ENCODE data around the gene GIMAP1. TPM values are rescaled to one million over a fixed set of nuclear protein-coding genes. Genes with fewer than 3 reads are reported as not detected.

Gene GIMAP1
- total and polyA plus RNA-seq, 2 experiments from 2014 or later = not detected

DNA sequence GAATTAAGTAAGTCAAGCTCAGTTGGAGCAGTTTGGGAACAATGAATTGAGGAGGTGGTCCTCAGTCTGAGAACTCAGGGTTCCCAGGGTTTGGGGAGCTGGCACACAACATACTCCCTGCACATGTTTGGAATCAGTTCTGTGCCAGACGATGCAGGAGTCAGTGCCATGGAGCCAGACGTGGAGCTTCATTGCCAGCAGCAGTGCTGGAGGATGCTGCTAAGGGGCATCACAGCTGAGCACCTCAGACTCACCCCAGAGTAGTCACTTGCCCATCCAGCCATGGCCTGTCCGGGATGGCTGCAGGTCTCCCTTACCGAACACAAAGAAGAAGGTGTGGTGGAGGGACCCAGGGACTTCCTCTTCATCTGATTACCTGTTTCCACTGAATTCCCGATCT, 28.7 kb downstream of the GIMAP1 start:
- no peaks in the 10 kb centered on the region for H3K36me3 ChIP-seq (ENCODE audit: low read depth)
- 26 to 31% methylated on average over 5 of the region's 5 CpGs for WGBS, 2 experiments (ENCODE audit: low coverage in 1 of 2, low lambda C conversion rate in 2 of 2, missing lambda C conversion rate in 2 of 2)
- H4K20me1 ChIP-seq (ENCODE audit: insufficient read depth) = no peaks in the 10 kb centered on the region

DNA sequence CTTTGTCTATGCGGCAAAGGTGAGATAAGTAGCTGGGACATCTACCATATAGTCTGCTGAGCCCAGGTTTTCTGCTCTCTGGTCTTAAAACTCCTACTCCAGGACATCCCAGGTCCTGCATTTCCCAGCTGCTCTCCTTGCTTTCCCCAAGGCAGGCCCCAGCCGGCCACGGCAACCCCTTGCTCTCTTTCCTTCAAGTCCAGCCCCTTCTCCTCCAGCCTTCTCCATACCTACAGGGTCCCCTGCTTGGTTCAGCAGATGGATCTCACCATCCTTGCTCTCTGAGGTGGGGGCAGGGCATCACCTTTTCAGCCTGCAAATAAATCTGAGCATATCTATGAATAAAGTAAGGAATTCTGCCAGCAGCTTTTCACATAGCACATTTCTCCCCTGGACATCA, 29.5 kb downstream of the GIMAP1 start:
- in situ Hi-C loops (cut with MboI) = no loop called here
- H3K27me3 ChIP-seq (replicated peaks; ENCODE audit: insufficient read depth) = no peaks in the 10 kb centered on the region
- TF ChIP-seq EZH2 (IDR thresholded peaks at IDR 0.05; ENCODE audit: insufficient read depth, poor library complexity, severe bottlenecking) = no peak
- no peak for TF ChIP-seq EZH2phosphoT487 (IDR thresholded peaks at IDR 0.05; ENCODE audit: insufficient read depth, low read depth)
- DNase-seq = no peak
- no peak overlapping the region for H3K9ac ChIP-seq
- H3K4me1 ChIP-seq (ENCODE audit: insufficient read depth) = no peaks in the 10 kb centered on the region
- no peaks in the 10 kb centered on the region for H3F3A ChIP-seq (ENCODE audit: insufficient read depth)
- H3K9me3 ChIP-seq (ENCODE audit: low read depth) = no peaks in the 10 kb centered on the region
- no peaks in the 10 kb centered on the region for H3K9me2 ChIP-seq (ENCODE audit: insufficient read depth)
- no peak overlapping the region for H3K27ac ChIP-seq
- no peak overlapping the region for H2AFZ ChIP-seq
- H3K36me3 ChIP-seq (ENCODE audit: low read depth) = no peaks in the 10 kb centered on the region
- no peak overlapping the region for H3K4me3 ChIP-seq
- H3K79me2 ChIP-seq (ENCODE audit: insufficient read depth) = no peaks in the 10 kb centered on the region
- 11 to 15% methylated on average over 3 of the region's 3 CpGs for WGBS, 2 experiments (ENCODE audit: low coverage in 1 of 2, low lambda C conversion rate in 2 of 2, missing lambda C conversion rate in 2 of 2)
- H3K4me2 ChIP-seq (ENCODE audit: unreplicated experiment) = no peak overlapping the region
- H4K20me1 ChIP-seq (ENCODE audit: insufficient read depth) = no peaks in the 10 kb centered on the region

More for the DNA sequence above, 28.7 kb downstream of the GIMAP1 start:
- H3F3A ChIP-seq (ENCODE audit: insufficient read depth) = no peaks in the 10 kb centered on the region
- H3K4me3 ChIP-seq = no peak overlapping the region
- in situ Hi-C loops (cut with MboI) = no loop called here
- H3K9me3 ChIP-seq (ENCODE audit: low read depth) = no peaks in the 10 kb centered on the region
- no peaks in the 10 kb centered on the region for H3K9me2 ChIP-seq (ENCODE audit: insufficient read depth)
- no peak for DNase-seq
- H3K79me2 ChIP-seq (ENCODE audit: insufficient read depth) = no peaks in the 10 kb centered on the region
- no peak overlapping the region for H3K9ac ChIP-seq
- H3K27ac ChIP-seq = no peak overlapping the region
- H3K4me1 ChIP-seq (ENCODE audit: insufficient read depth) = no peaks in the 10 kb centered on the region
- H3K4me2 ChIP-seq (ENCODE audit: unreplicated experiment) = no peak overlapping the region
- H3K27me3 ChIP-seq (replicated peaks; ENCODE audit: insufficient read depth) = no peaks in the 10 kb centered on the region
- TF ChIP-seq EZH2phosphoT487 (IDR thresholded peaks at IDR 0.05; ENCODE audit: insufficient read depth, low read depth) (no peak), EZH2 (IDR thresholded peaks at IDR 0.05; ENCODE audit: insufficient read depth, poor library complexity, severe bottlenecking) (no peak)
- H2AFZ ChIP-seq = no peak overlapping the region

DNA sequence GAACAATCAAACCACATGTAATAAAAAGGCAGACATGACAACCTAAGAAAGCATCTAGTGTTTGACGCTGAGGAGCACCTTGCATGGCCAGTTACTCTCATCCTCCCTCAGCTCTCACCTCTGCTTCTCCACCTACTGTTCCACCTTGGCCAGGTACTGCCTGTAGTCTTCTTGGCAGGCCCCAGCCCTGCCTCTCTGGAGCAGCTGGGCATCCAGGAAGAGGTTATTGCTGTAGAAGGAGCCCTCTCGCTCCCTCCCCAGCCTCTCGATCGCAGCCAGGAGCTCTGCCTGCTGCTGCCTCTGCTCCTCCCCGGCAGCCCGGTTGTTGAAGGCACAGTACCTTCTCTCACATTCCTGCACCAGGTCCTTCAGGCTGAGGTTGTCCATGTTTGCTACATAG, 30.5 kb downstream of the GIMAP1 start:
- Histone ChIP-seq H3K4me2 (ENCODE audit: unreplicated experiment) (no peak overlapping the region), H3K79me2 (ENCODE audit: insufficient read depth) (no peaks in the 10 kb centered on the region), H4K20me1 (ENCODE audit: insufficient read depth) (no peaks in the 10 kb centered on the region), H3F3A (ENCODE audit: insufficient read depth) (no peaks in the 10 kb centered on the region), H3K27ac (no peak overlapping the region), H3K4me3 (no peak overlapping the region), H3K9ac (no peak overlapping the region), H3K9me3 (ENCODE audit: low read depth) (no peaks in the 10 kb centered on the region), H3K4me1 (ENCODE audit: insufficient read depth) (no peaks in the 10 kb centered on the region), H3K36me3 (ENCODE audit: low read depth) (no peaks in the 10 kb centered on the region), H2AFZ (no peak overlapping the region), H3K9me2 (ENCODE audit: insufficient read depth) (no peaks in the 10 kb centered on the region), H3K27me3 (replicated peaks; ENCODE audit: insufficient read depth) (no peaks in the 10 kb centered on the region)
- no peak for DNase-seq
- in situ Hi-C loops (cut with MboI) = no loop called here
- 65 to 72% methylated on average over 6 of the region's 6 CpGs for WGBS, 2 experiments (ENCODE audit: low coverage in 1 of 2, low lambda C conversion rate in 2 of 2, missing lambda C conversion rate in 2 of 2)
- TF ChIP-seq EZH2phosphoT487 (IDR thresholded peaks at IDR 0.05; ENCODE audit: insufficient read depth, low read depth) (no peak), EZH2 (IDR thresholded peaks at IDR 0.05; ENCODE audit: insufficient read depth, poor library complexity, severe bottlenecking) (no peak)

DNA sequence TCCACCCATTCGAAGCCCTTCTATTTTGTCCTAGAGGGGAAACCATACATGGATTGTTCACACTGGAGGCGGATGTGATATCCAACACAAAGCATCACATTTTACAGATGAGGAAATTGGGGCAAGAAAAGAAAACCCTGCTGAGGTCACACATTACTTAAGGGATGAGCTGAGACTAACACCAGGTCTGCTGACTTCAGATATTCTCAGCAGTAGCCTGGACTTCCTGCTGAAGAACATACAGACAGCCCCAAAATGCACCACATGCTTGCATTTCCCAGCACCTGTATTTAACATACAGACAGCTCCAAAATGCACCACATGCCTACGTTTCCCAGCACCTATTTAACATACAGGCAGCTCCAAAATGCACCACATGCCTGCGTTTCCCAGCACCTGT, 32.0 kb downstream of the GIMAP1 start:
- DNase-seq = no peak
- Histone ChIP-seq H3K9me3 (ENCODE audit: low read depth) (no peaks in the 10 kb centered on the region), H4K20me1 (ENCODE audit: insufficient read depth) (no peaks in the 10 kb centered on the region), H3K4me3 (no peak overlapping the region), H3K27ac (no peak overlapping the region), H3K27me3 (replicated peaks; ENCODE audit: insufficient read depth) (no peaks in the 10 kb centered on the region), H3K36me3 (ENCODE audit: low read depth) (no peaks in the 10 kb centered on the region), H3K9me2 (ENCODE audit: insufficient read depth) (no peaks in the 10 kb centered on the region), H3K4me2 (ENCODE audit: unreplicated experiment) (no peak overlapping the region), H2AFZ (no peak overlapping the region), H3K9ac (no peak overlapping the region), H3K79me2 (ENCODE audit: insufficient read depth) (no peaks in the 10 kb centered on the region), H3F3A (ENCODE audit: insufficient read depth) (no peaks in the 10 kb centered on the region), H3K4me1 (ENCODE audit: insufficient read depth) (no peaks in the 10 kb centered on the region)
- WGBS, 2 experiments (ENCODE audit: low coverage in 1 of 2, low lambda C conversion rate in 2 of 2, missing lambda C conversion rate in 2 of 2) = 7 to 9% methylated on average over 4 of the region's 4 CpGs
- TF ChIP-seq EZH2phosphoT487 (IDR thresholded peaks at IDR 0.05; ENCODE audit: insufficient read depth, low read depth) (no peak), EZH2 (IDR thresholded peaks at IDR 0.05; ENCODE audit: insufficient read depth, poor library complexity, severe bottlenecking) (no peak)
- in situ Hi-C loops (cut with MboI) = no loop called here

DNA sequence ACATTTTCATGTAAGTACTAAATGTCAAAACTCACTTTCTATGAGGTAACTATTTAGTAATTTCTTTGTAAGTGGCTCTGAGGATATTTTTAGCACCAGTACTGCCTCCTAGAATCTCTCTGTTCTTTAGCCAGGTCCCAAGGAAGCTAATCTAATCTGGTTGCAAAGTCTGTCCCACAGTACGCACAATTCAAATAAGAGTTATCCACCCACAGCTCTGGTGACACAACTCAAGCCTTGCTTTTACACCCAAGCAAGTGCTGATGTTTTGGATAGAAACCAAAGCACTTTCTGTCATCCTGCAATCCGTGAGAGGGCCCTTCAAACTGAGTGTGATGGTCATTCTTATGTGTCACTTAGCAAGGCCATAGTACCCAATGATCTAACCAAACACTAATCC, 35.3 kb downstream of the GIMAP1 start:
- DNase-seq = no peak
- no peaks in the 10 kb centered on the region for H3K79me2 ChIP-seq (ENCODE audit: insufficient read depth)
- no peak overlapping the region for H3K4me3 ChIP-seq
- in situ Hi-C loops (cut with MboI) = no loop called here
- H3F3A ChIP-seq (ENCODE audit: insufficient read depth) = no peaks in the 10 kb centered on the region
- no peaks in the 10 kb centered on the region for H3K27me3 ChIP-seq (replicated peaks; ENCODE audit: insufficient read depth)
- no peak overlapping the region for H2AFZ ChIP-seq
- no peaks in the 10 kb centered on the region for H3K36me3 ChIP-seq (ENCODE audit: low read depth)
- TF ChIP-seq EZH2 (IDR thresholded peaks at IDR 0.05; ENCODE audit: insufficient read depth, poor library complexity, severe bottlenecking) = no peak
- TF ChIP-seq EZH2phosphoT487 (IDR thresholded peaks at IDR 0.05; ENCODE audit: insufficient read depth, low read depth) = no peak
- 0 to 7% methylated on average over 2 of the region's 2 CpGs for WGBS, 2 experiments (ENCODE audit: low coverage in 1 of 2, low lambda C conversion rate in 2 of 2, missing lambda C conversion rate in 2 of 2)
- H3K9ac ChIP-seq = no peak overlapping the region
- no peaks in the 10 kb centered on the region for H4K20me1 ChIP-seq (ENCODE audit: insufficient read depth)
- no peak overlapping the region for H3K27ac ChIP-seq
- no peaks in the 10 kb centered on the region for H3K4me1 ChIP-seq (ENCODE audit: insufficient read depth)
- H3K9me3 ChIP-seq (ENCODE audit: low read depth) = no peaks in the 10 kb centered on the region
- no peaks in the 10 kb centered on the region for H3K9me2 ChIP-seq (ENCODE audit: insufficient read depth)
- no peak overlapping the region for H3K4me2 ChIP-seq (ENCODE audit: unreplicated experiment)
